Astrocyte (in vitro differentiated cells and primary cell): ENCODE results near the gene CORO2A. TPM values are rescaled to one million over a fixed set of nuclear protein-coding genes. Genes with fewer than 3 reads are reported as not detected.

Experiments
- DNase-seq: peaks from one replicate; pipeline ENCODE4 v3.0.0-alpha.2; 2010; ENCODE audit warnings: low read depth
- FAIRE-seq: peaks from 2 replicates; lab custom pipeline; 2011; peaks lifted over from hg19 to GRCh38; lab: Jason Lieb, UNC
- H2AFZ ChIP-seq: 2 replicates; pipeline ENCODE4 v1.6.0; 2012; ENCODE audit warnings: low read depth, low read length, inconsistent platforms
- H3K27ac ChIP-seq: 2 replicates; pipeline ENCODE4 v1.5.1; 2011; ENCODE audit warnings: low read depth, low read length, inconsistent platforms
- H3K27me3 ChIP-seq: 2 replicates; pipeline ENCODE4 v1.6.0; 2011; ENCODE audit warnings: low read length, inconsistent platforms; ENCODE audit not compliant: insufficient read depth
- H3K36me3 ChIP-seq: 2 replicates; pipeline ENCODE4 v1.5.1; 2011; ENCODE audit warnings: low read length, inconsistent platforms; ENCODE audit not compliant: insufficient read depth
- H3K4me1 ChIP-seq: 2 replicates; pipeline ENCODE4 v1.5.1; 2011; ENCODE audit warnings: low read length, inconsistent platforms; ENCODE audit not compliant: insufficient read depth
- H3K4me2 ChIP-seq: 2 replicates; pipeline ENCODE4 v1.6.0; 2012; ENCODE audit warnings: low read length, inconsistent platforms
- H3K4me3 ChIP-seq: 2 replicates; pipeline ENCODE4 v1.5.1; 2011; ENCODE audit warnings: low read depth, mild to moderate bottlenecking, low read length, inconsistent platforms; ENCODE audit not compliant: insufficient read depth
- H3K79me2 ChIP-seq: 2 replicates; pipeline ENCODE4 v1.6.0; 2012; ENCODE audit warnings: mild to moderate bottlenecking, low read length, inconsistent platforms; ENCODE audit not compliant: insufficient read depth
- H3K9ac ChIP-seq: 2 replicates; pipeline ENCODE4 v1.6.0; 2012; ENCODE audit warnings: mild to moderate bottlenecking, low read length, inconsistent platforms
- H3K9me3 ChIP-seq: 2 replicates; pipeline ENCODE4 v1.5.1; 2012; ENCODE audit warnings: low read depth, mild to moderate bottlenecking, low read length, inconsistent platforms; ENCODE audit not compliant: insufficient read depth
- H4K20me1 ChIP-seq: 2 replicates; pipeline ENCODE4 v1.6.0; 2012; ENCODE audit warnings: low read length, inconsistent platforms; ENCODE audit not compliant: insufficient read depth
- H3K27ac Mint-ChIP-seq: one replicate; pipeline ENCODE4 v1.8.0; 2021; ENCODE audit warnings: mild to moderate bottlenecking, mixed read lengths; ENCODE audit not compliant: unreplicated experiment
- H3K27me3 Mint-ChIP-seq: one replicate; pipeline ENCODE4 v1.8.0; 2021; ENCODE audit warnings: low read depth, mixed read lengths; ENCODE audit not compliant: unreplicated experiment
- H3K36me3 Mint-ChIP-seq: one replicate; pipeline ENCODE4 v1.8.0; 2021; ENCODE audit warnings: low read depth, mixed read lengths; ENCODE audit not compliant: unreplicated experiment
- H3K4me1 Mint-ChIP-seq: one replicate; pipeline ENCODE4 v1.8.0; 2021; ENCODE audit warnings: low read depth, mixed read lengths; ENCODE audit not compliant: unreplicated experiment
- H3K4me3 Mint-ChIP-seq: one replicate; pipeline ENCODE4 v1.8.0; 2021; ENCODE audit warnings: mild to moderate bottlenecking, moderate library complexity, mixed read lengths; ENCODE audit not compliant: unreplicated experiment
- H3K9me3 Mint-ChIP-seq: one replicate; pipeline ENCODE4 v1.8.0; 2021; ENCODE audit warnings: mild to moderate bottlenecking, mixed read lengths; ENCODE audit not compliant: unreplicated experiment
- CTCF ChIP-seq: IDR thresholded peaks from 2 replicates; pipeline ENCODE4 v1.5.1; 2011; ENCODE audit warnings: low read depth, mild to moderate bottlenecking, inconsistent platforms, low read length, moderate library complexity; ENCODE audit not compliant: insufficient read depth
- EZH2 ChIP-seq: IDR thresholded peaks from 2 replicates; pipeline ENCODE4 v1.6.1; 2012; ENCODE audit warnings: mild to moderate bottlenecking, low read length, inconsistent platforms; ENCODE audit not compliant: insufficient read depth
- total RNA-seq: library from RNA; stranded (reverse); gene quantifications from 2 replicates; pipeline ENCODE4 v1.2.1, GENCODE V29; 2021

The CORO2A gene
- total RNA-seq, 1 donor from 2014 or later = 11.1 TPM

- H3K4me3 Mint-ChIP-seq = no peak overlapping the region
- Histone ChIP-seq H3K4me2 (no peak overlapping the region), H3K4me1 (no peaks in the 10 kb centered on the region), H3K27ac (no peak overlapping the region), H4K20me1 (no peaks in the 10 kb centered on the region), H3K4me3 (no peak overlapping the region), H3K9ac (no peak overlapping the region), H3K79me2 (no peaks in the 10 kb centered on the region), H3K9me3 (no peaks in the 10 kb centered on the region), H3K36me3 (no peaks in the 10 kb centered on the region), H3K27me3 (no peaks in the 10 kb centered on the region), H2AFZ (no peak overlapping the region)
- DNase-seq (no peak), FAIRE-seq (no peak)
- peaks cover 2% of the 10 kb centered on the region for H3K27me3 Mint-ChIP-seq
- TF ChIP-seq EZH2 = no peak
- TF ChIP-seq CTCF = no peak
- no peak overlapping the region for H3K27ac Mint-ChIP-seq
- peaks cover 5% of the 10 kb centered on the region for H3K4me1 Mint-ChIP-seq
- no peaks in the 10 kb centered on the region for H3K36me3 Mint-ChIP-seq
- no peaks in the 10 kb centered on the region for H3K9me3 Mint-ChIP-seq
Measured at GRCh38 chr9:98154678-98155077, 37.8 kb downstream of the CORO2A start.

- Mint-ChIP-seq H3K27me3 (peaks cover 2% of the 10 kb centered on the region), H3K9me3 (no peaks in the 10 kb centered on the region), H3K27ac (no peak overlapping the region), H3K4me1 (peaks cover 5% of the 10 kb centered on the region), H3K36me3 (no peaks in the 10 kb centered on the region), H3K4me3 (no peak overlapping the region)
- no peak overlapping the region for H2AFZ ChIP-seq
- TF ChIP-seq EZH2 = no peak
- TF ChIP-seq CTCF = no peak
- FAIRE-seq (no peak), DNase-seq (no peak)
- no peak overlapping the region for H3K9ac ChIP-seq
- no peaks in the 10 kb centered on the region for H3K9me3 ChIP-seq
- no peak overlapping the region for H3K27ac ChIP-seq
- no peak overlapping the region for H3K4me2 ChIP-seq
- H3K27me3 ChIP-seq = no peaks in the 10 kb centered on the region
- no peaks in the 10 kb centered on the region for H3K36me3 ChIP-seq
- no peaks in the 10 kb centered on the region for H3K4me1 ChIP-seq
- H4K20me1 ChIP-seq = no peaks in the 10 kb centered on the region
- H3K4me3 ChIP-seq = no peak overlapping the region
- H3K79me2 ChIP-seq = no peaks in the 10 kb centered on the region
Measured at GRCh38 chr9:98152526-98152925, 39.9 kb downstream of the CORO2A start.

- Histone ChIP-seq H3K79me2 (no peaks in the 10 kb centered on the region), H3K27me3 (no peaks in the 10 kb centered on the region), H4K20me1 (no peaks in the 10 kb centered on the region), H3K36me3 (no peaks in the 10 kb centered on the region), H3K4me3 (no peak overlapping the region), H3K4me1 (no peaks in the 10 kb centered on the region), H2AFZ (no peak overlapping the region), H3K9me3 (no peaks in the 10 kb centered on the region), H3K27ac (no peak overlapping the region), H3K4me2 (no peak overlapping the region), H3K9ac (no peak overlapping the region)
- no peak for TF ChIP-seq EZH2
- Mint-ChIP-seq H3K4me1 (peaks cover 5% of the 10 kb centered on the region), H3K27ac (no peak overlapping the region), H3K4me3 (no peak overlapping the region), H3K9me3 (no peaks in the 10 kb centered on the region), H3K36me3 (no peaks in the 10 kb centered on the region), H3K27me3 (peaks cover 2% of the 10 kb centered on the region)
- no peak for DNase-seq
- FAIRE-seq = no peak
Measured at GRCh38 chr9:98150721-98151120, 41.7 kb downstream of the CORO2A start.
